VCaP (cell line): Measurements from ENCODE around the gene MRPS14.
A peak's percentile ranks its signal among the peaks of the same experiment; 100 is the strongest.

Experiments used
- H3K27ac ChIP-seq: fragments of 450-650 bp; 2 replicates; pipeline ENCODE4 v1.5.1; 2017
- TF ChIP-seq, protein P1 (sequence below): fragments of 450-650 bp; conservative IDR thresholded peaks from 2 replicates; pipeline ENCODE4 v1.5.1; 2017; ENCODE audit warnings: mild to moderate bottlenecking, moderate library complexity

MRPS14 gene

DNA sequence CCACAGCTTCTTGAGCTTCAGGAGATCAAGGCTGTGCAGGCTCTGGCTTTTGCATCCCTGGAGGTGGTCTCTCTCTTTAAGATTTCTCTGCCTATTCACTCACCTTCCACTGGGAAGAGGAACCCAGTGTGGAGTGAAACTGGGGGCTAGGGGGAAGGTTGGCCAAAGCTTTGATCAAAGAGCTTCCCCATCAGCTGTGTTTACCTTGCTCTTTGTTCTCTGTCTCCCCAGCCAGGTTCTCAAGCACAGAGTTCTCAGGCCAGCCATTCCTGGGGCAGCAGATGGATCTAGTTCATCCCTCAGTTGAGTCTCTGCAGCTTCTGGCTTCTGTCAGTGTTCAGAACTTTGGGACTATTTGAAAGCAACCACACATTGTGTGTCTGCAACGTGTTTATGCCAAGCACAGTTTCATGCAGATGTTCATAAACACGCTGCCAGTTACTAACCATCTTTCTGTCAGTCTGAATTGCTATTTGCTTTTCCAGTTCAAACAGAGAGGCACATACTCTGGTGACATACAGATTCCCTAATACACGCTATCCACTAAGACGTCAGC lies 17.2 kb upstream of the MRPS14 start:
- H3K27ac ChIP-seq: no peak overlapping the region
- TF ChIP-seq, protein P1, sequence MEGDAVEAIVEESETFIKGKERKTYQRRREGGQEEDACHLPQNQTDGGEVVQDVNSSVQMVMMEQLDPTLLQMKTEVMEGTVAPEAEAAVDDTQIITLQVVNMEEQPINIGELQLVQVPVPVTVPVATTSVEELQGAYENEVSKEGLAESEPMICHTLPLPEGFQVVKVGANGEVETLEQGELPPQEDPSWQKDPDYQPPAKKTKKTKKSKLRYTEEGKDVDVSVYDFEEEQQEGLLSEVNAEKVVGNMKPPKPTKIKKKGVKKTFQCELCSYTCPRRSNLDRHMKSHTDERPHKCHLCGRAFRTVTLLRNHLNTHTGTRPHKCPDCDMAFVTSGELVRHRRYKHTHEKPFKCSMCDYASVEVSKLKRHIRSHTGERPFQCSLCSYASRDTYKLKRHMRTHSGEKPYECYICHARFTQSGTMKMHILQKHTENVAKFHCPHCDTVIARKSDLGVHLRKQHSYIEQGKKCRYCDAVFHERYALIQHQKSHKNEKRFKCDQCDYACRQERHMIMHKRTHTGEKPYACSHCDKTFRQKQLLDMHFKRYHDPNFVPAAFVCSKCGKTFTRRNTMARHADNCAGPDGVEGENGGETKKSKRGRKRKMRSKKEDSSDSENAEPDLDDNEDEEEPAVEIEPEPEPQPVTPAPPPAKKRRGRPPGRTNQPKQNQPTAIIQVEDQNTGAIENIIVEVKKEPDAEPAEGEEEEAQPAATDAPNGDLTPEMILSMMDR: no peak

DNA sequence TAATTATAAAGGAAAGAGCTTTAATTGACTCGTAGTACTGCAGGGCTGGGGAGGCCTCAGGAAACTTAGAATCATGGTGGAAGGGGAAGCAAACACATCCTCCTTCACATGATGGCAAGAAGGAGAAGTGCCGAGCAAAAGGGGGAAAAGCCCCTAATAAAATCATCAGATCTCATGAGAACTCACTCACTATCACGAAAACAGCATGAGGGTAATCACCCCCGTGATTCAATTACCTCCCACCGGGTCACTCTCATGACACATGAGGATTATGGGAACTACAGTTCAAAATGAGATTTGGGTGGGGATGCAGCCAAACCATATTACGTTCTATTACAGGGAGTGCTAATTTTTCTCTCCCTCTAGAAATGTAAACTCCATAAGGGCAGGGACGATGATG lies 14.2 kb upstream of the MRPS14 start:
- TF ChIP-seq, protein P1: no peak
- no peak overlapping the region for H3K27ac ChIP-seq

DNA sequence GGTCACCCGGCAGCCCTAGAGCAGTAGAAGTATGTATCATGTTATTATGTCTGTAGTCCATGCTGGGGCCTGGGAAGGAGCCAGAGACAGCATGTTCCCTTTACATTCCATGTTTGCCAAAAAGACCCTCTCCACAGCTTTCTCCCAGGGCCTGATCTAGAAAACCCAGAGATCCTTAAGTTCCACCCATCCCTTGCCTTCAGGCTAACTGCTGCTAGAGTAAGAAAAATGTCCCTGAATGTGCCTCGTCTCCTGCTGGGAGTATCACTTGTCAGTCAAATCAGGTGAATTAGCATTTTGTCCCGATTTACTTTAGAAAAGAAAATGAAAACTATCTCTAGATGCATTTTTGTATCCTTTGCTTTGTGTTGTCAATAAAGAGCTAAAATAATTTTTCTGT lies 13.3 kb upstream of the MRPS14 start:
- no peak overlapping the region for H3K27ac ChIP-seq
- TF ChIP-seq, protein P1: no peak

DNA sequence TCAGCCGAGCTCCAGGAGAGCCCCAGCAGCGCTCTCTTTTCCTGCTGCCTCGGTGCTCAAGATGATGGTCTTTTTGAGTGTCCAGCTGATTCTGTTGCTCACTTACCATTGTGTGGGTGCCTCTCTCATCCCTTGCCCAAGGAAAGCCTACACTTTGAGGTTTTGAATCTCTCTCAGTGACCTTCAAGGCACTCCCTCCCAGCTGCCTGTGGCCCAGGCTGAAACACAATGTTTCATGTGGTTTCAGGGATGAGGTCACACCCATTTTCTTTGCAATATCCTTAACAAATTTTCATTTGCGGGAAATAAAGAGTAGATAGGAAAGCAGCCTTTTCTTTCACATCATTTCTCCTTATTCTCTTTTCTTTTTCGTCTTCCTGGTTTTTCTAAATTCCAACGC lies 12.6 kb upstream of the MRPS14 start:
- TF ChIP-seq, protein P1: no peak

DNA sequence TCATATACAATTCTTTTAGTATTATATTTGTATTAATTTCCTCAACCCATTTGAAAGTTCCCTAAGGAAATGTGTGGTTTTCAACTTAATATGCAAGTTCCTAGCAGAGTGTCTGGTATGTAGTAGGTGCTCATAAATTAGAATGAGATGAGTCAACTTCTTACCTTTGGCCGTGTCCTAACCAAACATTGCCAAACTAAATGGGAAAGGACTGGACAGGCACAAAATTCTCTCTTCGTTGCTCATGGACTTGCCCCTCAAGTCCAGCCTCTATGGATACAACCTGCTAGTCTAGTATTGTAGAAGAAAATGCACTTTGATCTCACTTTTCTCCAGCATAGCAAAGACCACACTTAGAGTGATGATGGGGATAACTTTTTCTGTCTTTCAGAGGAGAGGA lies 11.6 kb upstream of the MRPS14 start:
- TF ChIP-seq, protein P1: no peak
- no peak overlapping the region for H3K27ac ChIP-seq

More for the DNA sequence above, 12.6 kb upstream of the MRPS14 start:
- H3K27ac ChIP-seq: no peak overlapping the region

DNA sequence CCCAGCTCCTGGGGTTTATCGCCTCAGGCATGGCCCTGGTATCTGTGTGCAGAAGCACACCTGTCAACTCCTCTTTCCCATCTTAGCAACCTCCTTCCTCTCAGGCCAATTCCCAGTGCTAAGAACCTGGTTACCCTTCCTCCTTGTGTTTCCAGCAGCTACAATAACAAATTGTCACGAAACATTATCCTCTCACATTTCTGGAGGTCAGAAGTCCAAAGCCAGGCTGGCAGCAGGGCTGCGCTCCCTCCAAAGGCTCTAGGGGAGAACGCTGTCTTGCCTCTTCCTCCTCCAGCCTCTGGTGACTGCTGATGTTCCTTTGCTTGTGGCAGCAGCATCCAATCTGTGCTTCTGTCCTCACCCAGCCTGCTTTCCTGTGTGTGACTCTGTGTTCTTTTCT lies 10.7 kb upstream of the MRPS14 start:
- TF ChIP-seq, protein P1: no peak

DNA sequence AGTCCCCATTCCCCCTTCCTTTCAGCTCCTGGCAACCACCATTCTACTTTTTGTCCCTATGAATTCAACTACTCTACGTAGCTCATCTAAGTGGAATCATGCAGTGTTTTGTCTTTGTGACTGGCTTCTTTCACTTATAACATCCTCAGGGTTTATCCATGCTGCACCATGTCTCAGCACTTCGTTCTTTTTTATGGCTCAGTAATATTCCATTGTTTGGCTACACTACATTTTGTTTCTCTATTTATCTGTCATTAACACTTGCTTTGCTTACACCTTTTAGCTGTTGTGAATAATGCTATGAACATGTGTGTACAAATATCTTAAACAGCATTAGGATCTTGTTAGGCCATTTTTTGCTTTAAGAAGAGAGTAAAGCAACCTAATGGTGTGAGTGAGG lies 1.5 kb upstream of the MRPS14 start:
- TF ChIP-seq, protein P1: no peak

More for the DNA sequence above, 10.7 kb upstream of the MRPS14 start:
- no peak overlapping the region for H3K27ac ChIP-seq

DNA sequence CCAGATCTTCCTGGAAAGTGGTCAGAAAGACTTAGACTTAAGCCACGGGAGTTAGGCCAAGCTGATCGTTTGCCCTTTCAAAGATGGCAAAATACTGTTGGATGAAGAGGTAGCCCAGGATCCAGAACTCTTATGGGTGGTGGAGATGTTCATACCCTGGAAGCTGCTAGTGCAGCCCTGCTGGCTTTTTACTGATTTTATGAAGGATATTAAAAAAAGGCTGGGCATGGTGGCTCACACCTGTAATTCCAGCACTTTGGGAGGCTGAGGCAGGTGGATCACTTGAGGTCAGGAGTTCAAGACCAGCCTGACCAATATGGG lies 657 bp upstream of the MRPS14 start:
- peak overlapping the region; percentile 81 for H3K27ac ChIP-seq

More for the DNA sequence above, 1.5 kb upstream of the MRPS14 start:
- H3K27ac ChIP-seq: no peak overlapping the region
